GM19438 (cell line): Measurements from ENCODE around the gene RIT2.
"Not testable (repeated sequence)": the region's sequence is repeated elsewhere in the genome, so short reads cannot be mapped to it uniquely, and the experiment has no call there.

Source experiments
- ATAC-seq: cut with Tn5 transposase; IDR thresholded peaks from one replicate; pipeline ENCODE4 v1.9.1; 2021; ENCODE audit warnings: low read depth; ENCODE audit not compliant: unreplicated experiment

RIT2 gene

GRCh38 chr18:42780171-42780570, 335.3 kb downstream of the RIT2 start:
- no peak for ATAC-seq

GRCh38 chr18:42778445-42779042, 336.9 kb downstream of the RIT2 start:
- no peak for ATAC-seq

- ATAC-seq, result no peak
Observed at GRCh38 chr18:42778024-42778423, 337.5 kb downstream of the RIT2 start.

GRCh38 chr18:42773870-42774269, 341.6 kb downstream of the RIT2 start:
- no peak for ATAC-seq

- no peak for ATAC-seq
Observed at GRCh38 chr18:42771936-42772335, 343.5 kb downstream of the RIT2 start.

GRCh38 chr18:42765302-42765701, 350.2 kb downstream of the RIT2 start:
- no peak for ATAC-seq

- ATAC-seq, result no peak
Observed at GRCh38 chr18:42760290-42760689, 355.2 kb downstream of the RIT2 start.

GRCh38 chr18:42758852-42759251, 356.6 kb downstream of the RIT2 start:
- no peak for ATAC-seq

- ATAC-seq, result no peak
Observed at GRCh38 chr18:42756214-42756613, 359.3 kb downstream of the RIT2 start.

- ATAC-seq, result no peak
Observed at GRCh38 chr18:42752916-42753315, 362.6 kb downstream of the RIT2 start.

- no peak for ATAC-seq
Observed at GRCh38 chr18:42746794-42747193, 368.7 kb downstream of the RIT2 start.

GRCh38 chr18:42745931-42746330, 369.6 kb downstream of the RIT2 start:
- ATAC-seq, result no peak

GRCh38 chr18:42745171-42745570, 370.3 kb downstream of the RIT2 start:
- no peak for ATAC-seq

- ATAC-seq, result no peak
Observed at GRCh38 chr18:42743373-42744138, 371.9 kb downstream of the RIT2 start.

- ATAC-seq, result no peak
Observed at GRCh38 chr18:42742969-42743368, 372.5 kb downstream of the RIT2 start.

- no peak for ATAC-seq
Observed at GRCh38 chr18:42742474-42742873, 373.0 kb downstream of the RIT2 start.

- ATAC-seq, result not testable (repeated sequence)
Observed at GRCh38 chr18:42741805-42742347, 373.6 kb downstream of the RIT2 start.

GRCh38 chr18:42741299-42741698, 374.2 kb downstream of the RIT2 start:
- ATAC-seq, result not testable (repeated sequence)

- no peak for ATAC-seq
Observed at GRCh38 chr18:42736074-42736473, 379.4 kb downstream of the RIT2 start.

- no peak for ATAC-seq
Observed at GRCh38 chr18:42734520-42734919, 381.0 kb downstream of the RIT2 start.

GRCh38 chr18:42730272-42730671, 385.2 kb downstream of the RIT2 start:
- ATAC-seq, result no peak

GRCh38 chr18:42719221-42719620, 396.3 kb downstream of the RIT2 start:
- no peak for ATAC-seq
